ENCODE measurements around the gene STXBP4. TPM values are rescaled to one million over a fixed set of nuclear protein-coding genes. Genes with fewer than 3 reads are reported as not detected.

The STXBP4 gene
- total RNA-seq, 1 experiment from 2014 or later, result 12.0 TPM

DNA sequence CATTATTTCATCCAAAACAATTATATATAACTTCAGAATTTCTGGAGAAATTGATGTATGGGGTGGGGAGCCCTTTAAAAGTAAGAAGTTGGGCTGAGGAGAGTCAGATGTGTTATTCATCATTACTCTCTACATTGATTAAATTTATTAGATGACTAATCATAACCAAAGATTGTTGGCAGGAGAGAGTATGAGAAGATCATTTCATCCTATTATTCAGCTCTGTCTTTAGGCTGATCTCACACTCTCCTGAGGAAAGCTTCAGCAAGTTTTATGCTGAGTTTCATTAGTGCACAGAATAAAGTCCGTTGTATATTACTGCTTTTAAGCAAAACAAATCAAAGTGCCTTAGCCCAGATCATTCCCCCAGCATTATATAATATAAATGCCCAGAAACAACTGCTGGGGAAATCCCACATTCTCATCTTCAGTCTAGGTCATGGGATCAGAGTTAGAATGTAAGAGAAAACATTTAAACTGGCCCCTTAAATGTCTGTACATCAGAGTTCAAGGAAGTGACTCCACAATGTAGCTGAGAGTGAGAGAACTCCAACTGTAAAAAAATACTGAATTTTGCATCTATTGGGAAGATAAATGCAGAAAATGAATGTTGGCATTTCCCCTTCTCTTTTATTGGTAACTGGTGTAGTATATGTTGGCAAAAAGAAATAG lies 166.1 kb downstream of the STXBP4 start:
- Histone ChIP-seq H3K4me1 (replicated peaks; ENCODE audit: insufficient read depth) (no peaks in the 10 kb centered on the region), H3K9me2 (ENCODE audit: insufficient read depth) (no peaks in the 10 kb centered on the region), H4K20me1 (ENCODE audit: insufficient read depth) (no peaks in the 10 kb centered on the region; the same call in 1 of the 2 replicates), H3K27me3 (ENCODE audit: insufficient read depth, low read depth) (no peaks in the 10 kb centered on the region), H2AFZ (no peak overlapping the region), H3K9me3 (ENCODE audit: insufficient read depth, low read depth) (no peaks in the 10 kb centered on the region), H3K27ac (no peak overlapping the region), H3K79me2 (ENCODE audit: low read depth) (no peaks in the 10 kb centered on the region), H3K4me3 (no peak overlapping the region), H3F3A (ENCODE audit: insufficient read depth, low read depth) (no peaks in the 10 kb centered on the region), H3K4me2 (no peak overlapping the region), H3K36me3 (ENCODE audit: low read depth) (no peaks in the 10 kb centered on the region)
- BruUV-seq (replicated peaks), result no TSS peak
- intact Hi-C loops (cut with micrococcal nuclease; ENCODE audit: unreplicated experiment), result no loop called here
- DNase-seq, result no peak
- POLR2A ChIA-PET (ENCODE audit: unreplicated experiment), result no interaction called here
- TF ChIP-seq, protein P1, sequence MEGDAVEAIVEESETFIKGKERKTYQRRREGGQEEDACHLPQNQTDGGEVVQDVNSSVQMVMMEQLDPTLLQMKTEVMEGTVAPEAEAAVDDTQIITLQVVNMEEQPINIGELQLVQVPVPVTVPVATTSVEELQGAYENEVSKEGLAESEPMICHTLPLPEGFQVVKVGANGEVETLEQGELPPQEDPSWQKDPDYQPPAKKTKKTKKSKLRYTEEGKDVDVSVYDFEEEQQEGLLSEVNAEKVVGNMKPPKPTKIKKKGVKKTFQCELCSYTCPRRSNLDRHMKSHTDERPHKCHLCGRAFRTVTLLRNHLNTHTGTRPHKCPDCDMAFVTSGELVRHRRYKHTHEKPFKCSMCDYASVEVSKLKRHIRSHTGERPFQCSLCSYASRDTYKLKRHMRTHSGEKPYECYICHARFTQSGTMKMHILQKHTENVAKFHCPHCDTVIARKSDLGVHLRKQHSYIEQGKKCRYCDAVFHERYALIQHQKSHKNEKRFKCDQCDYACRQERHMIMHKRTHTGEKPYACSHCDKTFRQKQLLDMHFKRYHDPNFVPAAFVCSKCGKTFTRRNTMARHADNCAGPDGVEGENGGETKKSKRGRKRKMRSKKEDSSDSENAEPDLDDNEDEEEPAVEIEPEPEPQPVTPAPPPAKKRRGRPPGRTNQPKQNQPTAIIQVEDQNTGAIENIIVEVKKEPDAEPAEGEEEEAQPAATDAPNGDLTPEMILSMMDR (conservative IDR thresholded peaks at IDR 0.05), result no peak
- TF ChIP-seq EZH2 (IDR thresholded peaks at IDR 0.05; ENCODE audit: low read depth), result no peak
- CTCF ChIA-PET, result no interaction called here

DNA sequence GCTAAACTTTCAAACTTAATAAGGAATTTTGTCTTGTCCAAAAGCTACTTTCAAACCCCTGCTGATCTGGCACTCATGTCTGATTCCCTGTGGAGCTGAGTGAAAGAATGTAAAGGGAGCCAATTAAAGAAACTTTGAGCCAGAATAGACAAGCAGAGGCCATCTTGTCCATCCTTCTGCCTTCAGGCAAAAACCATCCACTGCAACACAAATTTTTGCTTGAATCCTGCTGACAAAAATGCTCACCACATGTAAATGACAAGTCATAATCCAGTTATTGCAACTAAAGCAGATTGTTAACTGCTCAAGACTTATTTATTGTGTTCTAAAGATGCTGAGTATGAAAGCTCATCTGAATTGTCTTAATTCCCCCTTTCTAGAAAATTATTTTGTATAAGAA lies 172.2 kb downstream of the STXBP4 start:
- Histone ChIP-seq H3K79me2 (ENCODE audit: low read depth) (no peaks in the 10 kb centered on the region), H3K4me1 (replicated peaks; ENCODE audit: insufficient read depth) (no peaks in the 10 kb centered on the region), H3K4me3 (no peak overlapping the region), H3F3A (ENCODE audit: insufficient read depth, low read depth) (no peaks in the 10 kb centered on the region), H4K20me1 (ENCODE audit: insufficient read depth) (no peaks in the 10 kb centered on the region; the same call in 1 of the 2 replicates), H3K36me3 (ENCODE audit: low read depth) (no peaks in the 10 kb centered on the region), H3K9me2 (ENCODE audit: insufficient read depth) (no peaks in the 10 kb centered on the region), H3K9me3 (ENCODE audit: insufficient read depth, low read depth) (no peaks in the 10 kb centered on the region), H3K27ac (no peak overlapping the region), H3K4me2 (no peak overlapping the region), H3K27me3 (ENCODE audit: insufficient read depth, low read depth) (no peaks in the 10 kb centered on the region), H2AFZ (no peak overlapping the region)
- no peak for DNase-seq
- POLR2A ChIA-PET (ENCODE audit: unreplicated experiment), result no interaction called here
- BruUV-seq (replicated peaks), result no TSS peak
- intact Hi-C loops (cut with micrococcal nuclease; ENCODE audit: unreplicated experiment), result no loop called here
- CTCF ChIA-PET, result no interaction called here
- TF ChIP-seq, protein P1 (conservative IDR thresholded peaks at IDR 0.05), result no peak

DNA sequence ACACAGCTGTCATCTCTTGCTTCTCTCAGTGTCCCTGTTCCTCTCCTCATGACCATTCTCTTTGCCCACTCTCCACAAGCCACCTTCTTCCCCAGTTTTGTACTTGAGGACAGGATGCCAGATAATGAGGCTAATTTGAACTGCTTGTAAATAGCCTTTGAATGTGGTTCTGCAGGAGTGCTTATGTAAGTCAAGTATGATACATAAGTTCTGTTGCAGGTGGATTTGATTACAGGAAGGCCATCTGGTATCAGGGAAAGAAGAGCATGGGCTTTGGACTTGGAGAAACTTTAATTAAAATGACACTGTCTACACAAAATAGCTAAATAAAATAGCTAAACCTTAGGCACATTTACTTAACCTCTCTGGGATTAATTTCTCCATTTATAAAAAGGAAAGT lies 176.0 kb downstream of the STXBP4 start:
- H3K4me3 ChIP-seq, result no peak overlapping the region
- DNase-seq, result no peak
- H2AFZ ChIP-seq, result no peak overlapping the region
- H3K27me3 ChIP-seq (ENCODE audit: insufficient read depth, low read depth), result no peaks in the 10 kb centered on the region
- BruUV-seq (replicated peaks), result no TSS peak
- no peaks in the 10 kb centered on the region for H3K4me1 ChIP-seq (replicated peaks; ENCODE audit: insufficient read depth)
- ChIA-PET POLR2A (ENCODE audit: unreplicated experiment) (no interaction called here), CTCF (no interaction called here)
- no peak overlapping the region for H3K27ac ChIP-seq
- no peaks in the 10 kb centered on the region for H3K9me3 ChIP-seq (ENCODE audit: insufficient read depth, low read depth)
- H3K4me2 ChIP-seq, result no peak overlapping the region
- H3K79me2 ChIP-seq (ENCODE audit: low read depth), result no peaks in the 10 kb centered on the region
- TF ChIP-seq EZH2 (IDR thresholded peaks at IDR 0.05; ENCODE audit: low read depth), result no peak
- TF ChIP-seq, protein P1 (conservative IDR thresholded peaks at IDR 0.05), result no peak
- no peaks in the 10 kb centered on the region for H4K20me1 ChIP-seq (ENCODE audit: insufficient read depth)
- intact Hi-C loops (cut with micrococcal nuclease; ENCODE audit: unreplicated experiment), result no loop called here
- no peaks in the 10 kb centered on the region for H3K9me2 ChIP-seq (ENCODE audit: insufficient read depth)
- no peaks in the 10 kb centered on the region for H3F3A ChIP-seq (ENCODE audit: insufficient read depth, low read depth)
- no peaks in the 10 kb centered on the region for H3K36me3 ChIP-seq (ENCODE audit: low read depth)
